ENCODE results near the gene GLIS2.

DNA sequence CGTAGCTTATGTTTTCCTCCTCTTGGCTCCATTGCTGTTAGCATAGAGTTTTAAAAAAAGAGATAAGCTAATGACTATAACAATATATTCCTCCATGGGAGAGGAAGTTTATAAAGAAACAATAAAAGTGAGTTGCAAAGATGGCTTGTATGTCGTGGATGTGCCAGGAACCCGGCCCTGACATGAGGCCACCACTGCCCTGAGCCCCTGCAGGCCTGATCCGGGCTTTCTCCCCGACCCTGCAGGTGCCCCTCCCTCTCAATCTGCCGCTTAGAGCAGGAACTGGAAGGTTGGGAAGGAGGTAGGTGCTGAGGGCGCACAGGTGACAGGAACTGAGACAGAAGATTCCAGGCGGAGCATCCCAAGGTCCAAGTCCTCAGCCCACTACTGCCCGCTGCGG lies 23.6 kb downstream of the GLIS2 start:
- no peak for TF ChIP-seq CTCF (IDR thresholded peaks at IDR 0.05; ENCODE audit: low read depth, low read length)
- no peak for TF ChIP-seq EZH2phosphoT487 (IDR thresholded peaks at IDR 0.05; ENCODE audit: low read depth)

Measured in OCI-LY3 (cell line).